Naive B cell (primary cell): ENCODE results near the gene BPIFB3. TPM values are rescaled to one million over a fixed set of nuclear protein-coding genes. Genes with fewer than 3 reads are reported as not detected.

Experiments used
- ATAC-seq, 2 donors: fragments of 150-1000 bp; cut with Tn5 transposase; 2 replicates each; pipeline ENCODE4 v1.10.0; 2021; ENCODE audit warnings: low read depth in 2 of 2, mild to moderate bottlenecking in 2 of 2, moderate library complexity in 2 of 2
- DNase-seq: peaks from one replicate; pipeline ENCODE4 v3.0.0; 2022
- H3K27ac Mint-ChIP-seq, 6 donors: one replicate each; pipeline ENCODE4 v1.8.0; 2020 to 2022; ENCODE audit warnings: mild to moderate bottlenecking in 6 of 6, mixed read lengths in 6 of 6, moderate library complexity in 5 of 6, inconsistent platforms in 2 of 6
- H3K27me3 Mint-ChIP-seq, 3 donors: one replicate each; pipeline ENCODE4 v1.8.0; 2021 to 2022; ENCODE audit warnings: mixed read lengths in 3 of 3, mild to moderate bottlenecking in 1 of 3
- H3K36me3 Mint-ChIP-seq, 2 donors: one replicate each; pipeline ENCODE4 v1.8.0; 2020 to 2022; ENCODE audit warnings: mixed read lengths in 2 of 2, inconsistent platforms in 1 of 2, mild to moderate bottlenecking in 1 of 2
- H3K4me1 Mint-ChIP-seq, 3 donors: one replicate each; pipeline ENCODE4 v1.8.0; 2020 to 2022; ENCODE audit warnings: mixed read lengths in 3 of 3, inconsistent platforms in 1 of 3, mild to moderate bottlenecking in 1 of 3, moderate library complexity in 1 of 3
- H3K4me3 Mint-ChIP-seq, 8 donors: one replicate each; pipeline ENCODE4 v1.8.0; 2020 to 2022; ENCODE audit warnings: mild to moderate bottlenecking in 8 of 8, mixed read lengths in 8 of 8, moderate library complexity in 8 of 8, inconsistent platforms in 2 of 8
- H3K9me3 Mint-ChIP-seq, 7 donors: one replicate each; pipeline ENCODE4 v1.8.0; 2020 to 2022; ENCODE audit warnings: mixed read lengths in 7 of 7, mild to moderate bottlenecking in 5 of 7, inconsistent platforms in 2 of 7, moderate library complexity in 1 of 7
- polyA plus RNA-seq, 6 donors: library from polyadenylated mRNA; unstranded; fragments of 300-500 nt; fragmentation: Illumina TruSeq; gene quantifications; one replicate each; pipeline ENCODE4 v1.2.3, GENCODE V29; 2021; ENCODE audit warnings: low read depth in 6 of 6

BPIFB3 gene
- polyA plus RNA-seq, 6 donors from 2014 or later = not detected

DNA sequence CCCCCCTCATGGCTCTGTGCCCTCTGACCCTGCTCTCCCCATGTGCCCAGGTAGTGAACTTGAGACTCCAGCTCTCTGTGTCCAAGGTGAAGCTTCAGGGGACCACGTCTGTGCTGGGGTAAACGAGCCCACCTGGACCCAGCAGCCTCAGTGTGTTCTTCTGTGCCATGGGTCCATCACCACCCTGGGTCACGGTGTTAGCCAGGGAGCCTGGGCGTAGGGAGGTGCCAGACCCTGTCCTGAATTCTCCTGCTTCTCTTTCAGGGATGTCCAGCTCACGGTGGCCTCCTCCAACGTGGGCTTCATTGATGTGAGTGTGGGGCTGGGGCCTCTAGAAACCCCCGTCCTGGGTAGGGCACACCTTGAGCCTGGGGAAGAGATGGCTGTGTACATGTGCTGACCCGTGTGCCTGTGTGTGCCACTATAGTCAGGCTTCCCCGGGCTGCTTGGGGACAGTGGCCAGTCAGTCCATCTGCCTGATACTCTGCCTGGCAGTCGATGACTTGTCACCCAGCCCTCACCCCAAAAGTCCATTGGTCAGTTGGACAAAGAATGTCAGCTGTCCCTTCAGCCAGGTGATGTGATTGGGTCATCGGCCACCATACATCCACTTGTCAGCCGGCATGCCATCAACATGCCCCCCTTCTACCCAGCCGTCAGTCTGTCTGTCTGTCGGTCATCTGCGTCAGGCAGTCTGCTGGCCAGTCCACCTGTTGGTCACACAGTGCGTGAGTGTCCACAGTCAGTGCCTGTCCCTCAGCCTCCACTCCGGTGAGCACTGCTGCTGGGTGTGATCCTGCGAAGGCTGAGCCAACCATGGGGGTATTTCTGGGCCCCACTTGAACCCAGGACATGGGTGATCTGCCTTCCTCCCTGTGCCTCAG is 33.2 kb upstream of the BPIFB3 start:
- Mint-ChIP-seq H3K27ac (no peak overlapping the region), H3K27me3 (peaks cover 0 to 9% (median 8%) of the 10 kb centered on the region in 3 donors), H3K9me3 (peaks cover 0 to 3% (median 0%) of the 10 kb centered on the region in 7 donors), H3K36me3 (no peaks in the 10 kb centered on the region), H3K4me1 (peaks cover 0 to 4% (median under 1%) of the 10 kb centered on the region in 3 donors), H3K4me3 (no peak overlapping the region)
- ATAC-seq = no peak
- no peak for DNase-seq

DNA sequence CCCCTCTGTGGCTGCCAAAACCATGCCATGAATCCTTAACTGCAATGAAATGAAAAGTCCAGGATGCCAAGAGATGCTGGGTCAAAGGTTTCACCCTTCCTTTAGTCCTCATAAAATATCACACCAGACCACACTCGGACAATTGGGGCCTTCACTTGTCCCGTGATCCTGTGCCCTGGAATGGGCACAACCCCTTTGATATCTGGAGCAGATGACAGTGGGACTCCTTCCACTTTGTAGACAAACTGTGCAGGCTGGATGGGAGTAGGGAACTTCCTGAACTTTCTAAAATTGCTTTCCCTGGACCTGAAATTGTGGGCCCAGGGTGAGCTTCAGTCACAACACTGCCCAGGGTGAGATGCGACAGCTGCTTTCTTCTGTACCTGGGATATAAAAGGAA is 31.8 kb upstream of the BPIFB3 start:
- peaks cover 0 to 1% (median 0%) of the 10 kb centered on the region in 3 donors for H3K27me3 Mint-ChIP-seq
- no peak overlapping the region for H3K27ac Mint-ChIP-seq
- H3K4me3 Mint-ChIP-seq = no peak overlapping the region
- H3K4me1 Mint-ChIP-seq = no peaks in the 10 kb centered on the region
- no peaks in the 10 kb centered on the region for H3K36me3 Mint-ChIP-seq
- ATAC-seq (no peak), DNase-seq (no peak)
- H3K9me3 Mint-ChIP-seq = peaks cover 0 to 3% (median 0%) of the 10 kb centered on the region in 7 donors

DNA sequence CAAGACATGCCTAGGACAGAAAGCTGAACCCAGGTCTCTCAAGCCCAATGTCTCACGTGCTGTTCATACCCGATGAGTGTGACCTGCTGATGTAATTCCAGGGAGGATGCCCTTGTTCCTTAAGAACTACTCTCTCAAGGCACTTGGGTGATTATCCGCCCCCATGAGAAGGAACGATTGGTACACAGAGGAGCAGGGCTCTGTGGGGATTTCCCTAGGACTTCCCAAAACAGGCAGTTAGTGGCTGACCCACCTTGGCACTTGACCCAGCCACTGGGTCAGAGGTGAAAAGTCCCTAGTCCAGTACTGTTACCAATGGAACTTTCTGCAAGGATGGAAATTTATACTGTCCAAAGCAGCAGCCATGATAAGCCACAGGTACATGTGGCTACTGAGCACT is 31.4 kb upstream of the BPIFB3 start:
- ATAC-seq (no peak), DNase-seq (no peak)
- Mint-ChIP-seq H3K36me3 (no peaks in the 10 kb centered on the region), H3K9me3 (peaks cover 0 to 3% (median 0%) of the 10 kb centered on the region in 7 donors), H3K4me1 (no peaks in the 10 kb centered on the region), H3K27me3 (no peaks in the 10 kb centered on the region), H3K4me3 (no peak overlapping the region), H3K27ac (no peak overlapping the region)

DNA sequence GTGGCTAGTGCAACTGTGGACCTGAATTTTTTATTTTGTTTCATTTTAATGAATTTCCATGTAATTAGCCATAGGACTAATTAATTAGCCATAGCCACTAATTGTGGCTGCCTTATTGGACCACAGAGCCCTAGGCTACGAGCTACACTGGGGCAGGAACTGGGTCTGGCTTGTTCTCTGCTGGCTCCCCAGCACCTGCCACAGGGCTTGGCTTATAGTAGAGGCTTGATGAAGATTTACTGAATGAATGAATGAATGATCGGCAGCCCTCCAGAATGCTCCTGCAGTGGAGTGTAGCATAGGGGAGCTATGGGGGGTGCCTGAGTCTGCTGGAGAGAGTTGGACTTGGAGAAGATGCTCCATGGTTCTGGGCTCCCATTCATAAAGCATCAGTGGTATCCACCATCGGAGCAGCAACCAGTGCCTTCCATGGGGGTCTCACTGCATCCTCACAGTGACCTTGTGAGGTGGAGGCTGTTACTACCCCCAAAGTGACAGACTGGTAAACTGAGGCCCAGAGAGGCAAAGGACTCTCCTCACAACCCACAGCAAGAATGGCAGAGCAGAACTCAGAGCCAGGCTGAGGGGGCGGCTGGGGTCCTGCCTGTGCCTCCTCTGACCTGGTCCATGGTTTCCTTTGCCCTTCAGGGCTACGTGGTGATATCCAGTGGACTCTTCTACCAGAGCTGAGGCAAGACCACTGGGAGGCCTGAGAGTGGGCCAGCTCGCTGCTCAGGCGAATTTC is 30.8 kb upstream of the BPIFB3 start:
- no peaks in the 10 kb centered on the region for H3K27me3 Mint-ChIP-seq
- H3K36me3 Mint-ChIP-seq = no peaks in the 10 kb centered on the region
- no peaks in the 10 kb centered on the region for H3K4me1 Mint-ChIP-seq
- no peak for DNase-seq
- no peak overlapping the region for H3K4me3 Mint-ChIP-seq
- peaks cover 0 to 3% (median 0%) of the 10 kb centered on the region in 7 donors for H3K9me3 Mint-ChIP-seq
- no peak for ATAC-seq
- H3K27ac Mint-ChIP-seq = no peak overlapping the region

DNA sequence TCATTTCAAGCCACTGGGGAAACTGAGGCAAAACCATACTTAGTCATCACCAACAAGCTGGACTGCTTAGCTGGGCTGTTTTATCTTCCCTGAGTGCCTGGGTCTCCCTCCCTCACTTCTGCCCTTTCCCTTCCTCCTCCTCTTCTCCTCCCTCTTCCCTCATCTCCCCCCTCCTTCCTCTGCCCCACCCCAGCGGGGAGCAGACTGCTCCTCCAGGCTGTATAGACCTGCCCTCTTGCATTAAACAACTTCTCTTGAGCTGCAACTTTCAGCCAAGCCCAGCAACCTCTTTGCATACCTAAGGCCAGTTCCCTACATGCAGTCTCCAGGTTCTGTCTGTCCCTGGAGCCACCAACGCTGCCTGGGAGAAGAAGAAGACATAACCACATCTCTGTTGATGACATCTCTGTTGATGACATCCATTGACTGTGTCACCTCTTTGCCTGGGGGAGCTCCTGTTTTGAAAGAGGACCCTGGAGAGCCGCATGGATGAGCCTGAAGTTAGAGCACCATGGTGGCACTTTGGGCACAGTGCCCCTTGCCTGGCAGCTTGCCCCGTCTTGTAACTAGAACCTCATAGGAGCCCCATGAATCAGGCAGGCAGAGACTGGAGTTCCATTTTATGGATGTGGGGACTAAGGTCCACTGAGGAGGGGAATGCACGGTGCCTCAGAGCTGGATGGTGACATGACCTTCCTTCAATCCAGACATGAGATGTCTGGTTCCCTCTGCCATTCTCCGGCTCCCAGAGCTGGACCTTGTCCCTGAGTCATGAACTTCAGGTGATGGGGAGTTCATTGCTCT is 30.1 kb upstream of the BPIFB3 start:
- H3K27ac Mint-ChIP-seq = peak overlapping the region in 1 of 6 donors; percentile 58
- H3K4me3 Mint-ChIP-seq = no peak overlapping the region
- H3K27me3 Mint-ChIP-seq = no peaks in the 10 kb centered on the region
- H3K4me1 Mint-ChIP-seq = no peaks in the 10 kb centered on the region
- H3K9me3 Mint-ChIP-seq = peaks cover 0 to 3% (median 0%) of the 10 kb centered on the region in 7 donors
- no peaks in the 10 kb centered on the region for H3K36me3 Mint-ChIP-seq
- DNase-seq = no peak
- no peak for ATAC-seq

DNA sequence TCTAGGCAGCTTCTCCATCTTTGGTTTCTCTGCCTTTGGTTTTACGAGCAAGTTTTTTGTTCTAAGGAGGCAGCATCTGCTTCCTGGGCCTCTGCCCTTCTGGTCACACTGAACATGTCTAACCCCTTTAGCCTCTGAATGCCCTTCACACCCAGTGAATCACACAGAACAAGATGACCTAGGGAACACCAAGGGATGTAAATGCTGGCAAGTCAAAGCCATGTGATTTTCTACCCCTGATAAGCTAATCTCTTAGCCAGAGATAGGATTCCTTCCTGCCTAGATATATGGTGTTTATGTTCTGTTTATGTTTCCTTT is 29.5 kb upstream of the BPIFB3 start:
- Mint-ChIP-seq H3K4me1 (no peaks in the 10 kb centered on the region), H3K27me3 (no peaks in the 10 kb centered on the region)

DNA sequence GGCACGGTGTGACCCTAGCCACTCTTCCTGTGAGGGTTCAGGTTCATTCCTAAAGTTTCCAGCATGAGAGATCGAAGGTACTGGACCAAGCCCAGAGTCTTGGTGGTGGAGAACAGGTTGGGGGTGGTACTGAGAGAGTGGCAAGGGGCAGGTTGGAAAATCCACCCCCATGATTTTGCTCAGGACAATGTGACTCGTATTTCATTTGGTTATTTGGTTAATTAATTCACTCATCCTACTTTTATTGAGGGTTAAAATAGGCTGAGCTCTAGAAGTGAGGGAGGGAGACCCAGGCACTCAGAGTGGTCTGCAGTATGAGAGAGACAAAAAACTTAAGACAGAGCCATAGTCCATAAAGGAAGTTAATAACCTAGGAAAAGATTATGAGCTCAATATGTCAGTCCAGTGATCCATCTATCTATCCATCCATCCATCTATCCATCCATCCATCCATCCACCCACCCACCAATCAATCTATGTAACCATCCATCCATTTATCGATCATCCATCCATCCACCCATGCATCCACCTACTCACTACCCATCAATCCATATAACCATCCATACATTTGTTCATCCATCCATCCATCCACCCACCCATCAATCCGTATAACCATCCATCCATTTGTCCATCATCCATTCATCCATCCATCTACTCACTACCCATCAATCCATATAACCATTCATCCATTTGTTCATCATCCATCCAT is 28.9 kb upstream of the BPIFB3 start:
- Mint-ChIP-seq H3K27ac (no peak overlapping the region), H3K4me3 (no peak overlapping the region), H3K36me3 (no peaks in the 10 kb centered on the region), H3K9me3 (peaks cover 0 to 1% (median 0%) of the 10 kb centered on the region in 7 donors), H3K27me3 (no peaks in the 10 kb centered on the region), H3K4me1 (no peaks in the 10 kb centered on the region)
- ATAC-seq (no peak), DNase-seq (no peak)

More for the DNA sequence above, 29.5 kb upstream of the BPIFB3 start:
- Mint-ChIP-seq H3K4me3 (no peak overlapping the region), H3K36me3 (no peaks in the 10 kb centered on the region), H3K27ac (peak overlapping the region in 1 of 6 donors; percentile 58), H3K9me3 (peaks cover 0 to 3% (median 0%) of the 10 kb centered on the region in 7 donors)
- DNase-seq = no peak
- no peak for ATAC-seq

DNA sequence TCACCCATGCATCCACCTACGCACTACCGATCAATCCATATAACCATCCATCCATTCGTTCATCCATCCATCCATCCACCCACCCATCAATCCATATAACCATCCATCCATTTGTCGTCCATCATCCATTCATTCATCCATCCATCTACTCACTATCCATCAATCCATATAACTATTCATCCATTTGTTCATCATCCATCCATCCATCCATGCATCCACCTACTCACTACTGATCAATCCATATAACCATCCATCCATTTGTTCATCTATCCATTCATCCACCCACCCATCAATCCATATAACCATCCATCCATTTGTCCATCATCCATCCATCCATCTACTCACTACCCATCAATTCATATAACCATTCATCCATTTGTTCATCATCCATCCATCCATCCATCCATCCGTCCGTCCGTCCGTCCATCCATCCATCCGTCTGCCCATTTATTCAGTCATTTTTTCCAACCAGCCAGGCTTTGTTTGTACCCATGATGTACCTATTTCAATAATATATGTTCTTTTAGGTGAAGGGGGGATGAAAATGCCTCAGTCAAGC is 28.3 kb upstream of the BPIFB3 start:
- Mint-ChIP-seq H3K27ac (no peak overlapping the region), H3K4me3 (no peak overlapping the region), H3K36me3 (no peaks in the 10 kb centered on the region), H3K4me1 (no peaks in the 10 kb centered on the region), H3K27me3 (no peaks in the 10 kb centered on the region), H3K9me3 (no peaks in the 10 kb centered on the region)
- no peak for ATAC-seq
- no peak for DNase-seq

DNA sequence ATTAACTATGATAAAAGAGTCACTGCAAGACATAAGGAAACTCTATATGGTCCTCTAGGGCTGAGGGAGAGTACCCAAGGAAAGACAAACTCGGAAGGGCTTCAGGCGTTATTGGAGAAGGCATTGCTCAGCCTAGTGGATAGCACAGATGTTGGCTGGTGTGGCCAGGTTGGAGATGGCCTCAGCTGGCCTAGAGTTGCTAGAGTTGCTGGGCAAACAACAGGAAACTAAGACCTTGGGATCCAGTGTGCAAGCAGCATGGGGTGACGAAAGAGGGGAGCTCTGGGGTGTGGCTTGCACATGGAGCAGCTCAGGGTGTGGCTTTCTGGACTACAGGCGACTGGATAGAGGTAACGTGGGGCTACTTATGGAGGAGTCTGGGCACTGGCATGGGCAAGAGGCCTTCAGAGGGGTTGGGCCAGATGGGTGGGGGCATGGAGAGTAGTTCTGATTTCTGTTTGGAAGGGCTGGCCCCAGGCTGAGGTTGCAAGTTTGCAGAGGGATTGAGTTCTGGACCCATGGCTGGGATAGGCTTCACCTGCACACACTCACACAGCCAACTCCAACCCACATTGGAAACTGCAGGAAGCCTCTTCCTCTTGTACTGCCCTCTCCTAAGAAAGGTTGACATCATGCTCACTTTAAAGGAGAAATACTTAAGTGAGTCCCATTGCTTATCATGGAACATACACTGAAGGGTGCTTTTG is 27.5 kb upstream of the BPIFB3 start:
- DNase-seq = no peak
- Mint-ChIP-seq H3K27ac (no peak overlapping the region), H3K4me1 (no peaks in the 10 kb centered on the region), H3K4me3 (no peak overlapping the region), H3K36me3 (no peaks in the 10 kb centered on the region), H3K9me3 (no peaks in the 10 kb centered on the region), H3K27me3 (peaks cover 0 to 7% (median 0%) of the 10 kb centered on the region in 3 donors)
- no peak for ATAC-seq

DNA sequence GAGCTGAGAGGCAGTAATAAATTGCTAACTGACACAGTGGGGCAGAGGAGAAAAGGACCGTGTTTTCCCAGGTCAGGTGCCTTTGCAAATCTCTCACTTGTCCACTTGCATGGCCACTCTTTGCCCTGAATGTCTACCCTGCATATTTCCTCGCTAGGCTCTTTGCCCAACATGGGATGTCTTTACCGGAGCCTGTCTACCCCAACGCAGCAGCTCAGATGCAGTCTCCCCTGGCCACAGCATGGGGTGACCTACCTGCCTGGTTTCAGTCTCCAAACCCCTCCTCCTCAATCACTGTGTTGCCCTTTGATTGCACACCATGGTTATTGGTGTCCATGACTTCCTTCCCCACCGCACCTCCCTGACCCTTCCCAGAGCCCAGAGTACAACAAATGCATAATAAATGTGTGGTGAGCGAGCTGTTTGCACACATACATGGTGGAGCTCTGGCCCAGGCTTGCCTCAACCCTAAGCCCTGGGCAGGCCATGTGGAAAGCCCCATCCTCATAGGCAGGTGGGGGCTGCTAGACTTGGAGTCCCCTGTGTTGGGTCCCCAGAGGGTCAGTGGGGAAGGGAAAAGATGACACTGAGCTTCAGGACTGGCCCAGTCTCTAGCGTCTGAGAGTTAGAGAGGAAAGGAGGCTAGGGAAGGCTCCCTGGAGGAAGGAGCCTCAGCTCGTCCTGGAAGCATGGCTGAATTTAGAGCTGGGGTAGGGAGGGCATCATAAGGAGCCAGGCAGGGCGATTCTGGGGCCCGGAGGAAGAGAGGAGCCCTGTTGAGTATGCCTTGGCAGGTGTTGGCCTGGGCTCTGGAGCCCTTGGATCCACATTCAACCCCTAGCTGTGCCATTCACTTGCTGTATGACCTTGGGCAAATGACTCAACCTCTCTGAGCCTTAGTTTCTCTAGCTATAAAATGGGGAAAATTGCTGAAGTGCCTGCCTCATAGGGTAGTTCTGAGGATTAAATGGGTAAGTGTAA is 26.6 kb upstream of the BPIFB3 start:
- no peak for ATAC-seq
- DNase-seq = no peak
- no peaks in the 10 kb centered on the region for H3K4me1 Mint-ChIP-seq

More for the DNA sequence above, 26.6 kb upstream of the BPIFB3 start:
- Mint-ChIP-seq H3K27ac (peak overlapping the region in 1 of 6 donors; percentile 82), H3K4me3 (peak overlapping the region in 1 of 8 donors; percentile 15), H3K36me3 (no peaks in the 10 kb centered on the region), H3K9me3 (no peaks in the 10 kb centered on the region), H3K27me3 (peaks cover 0 to 8% (median 0%) of the 10 kb centered on the region in 3 donors)
